HepG2 (cell line): ENCODE data around the gene NAB2. TPM values are rescaled to one million over a fixed set of nuclear protein-coding genes. Genes with fewer than 3 reads are reported as not detected.

Experiments
- ATF2 ChIP-seq: sonication (generic); formaldehyde crosslinking; IDR thresholded peaks from 2 replicates; pipeline ENCODE4 v1.4.0; 2020; ENCODE audit warnings: missing genetic modification reagents
- GFI1 ChIP-seq: sonication (generic); formaldehyde crosslinking; IDR thresholded peaks from 2 replicates; pipeline ENCODE4 v1.5.0; 2020; ENCODE audit warnings: missing genetic modification reagents, mild to moderate bottlenecking, borderline replicate concordance
- GPN1 ChIP-seq: sonication (generic); formaldehyde crosslinking; IDR thresholded peaks from 2 replicates; pipeline ENCODE4 v1.5.1; 2020; ENCODE audit warnings: missing genetic modification reagents, borderline replicate concordance
- HCFC1 ChIP-seq: fragments of 150-350 bp; IDR thresholded peaks from 2 replicates; pipeline ENCODE4 v1.6.1; 2014; ENCODE audit warnings: low read depth, low read length
- JUND ChIP-seq: sonication (generic); formaldehyde crosslinking; IDR thresholded peaks from 2 replicates; pipeline ENCODE4 v1.8.0; 2022; ENCODE audit warnings: mild to moderate bottlenecking, missing genetic modification reagents
- KDM2A ChIP-seq: sonication (generic); formaldehyde crosslinking; IDR thresholded peaks from 2 replicates; pipeline ENCODE4 v1.4.0; 2020; ENCODE audit warnings: low read depth, missing genetic modification reagents, borderline replicate concordance
- MATR3 ChIP-seq: sonication (generic); formaldehyde crosslinking; IDR thresholded peaks from 2 replicates; pipeline ENCODE4 v1.4.0; 2020; ENCODE audit warnings: missing genetic modification reagents
- MEF2D ChIP-seq: sonication (generic); formaldehyde crosslinking; IDR thresholded peaks from 2 replicates; pipeline ENCODE4 v1.5.1; 2020; ENCODE audit warnings: mild to moderate bottlenecking, missing genetic modification reagents
- MTF2 ChIP-seq: sonication (generic); formaldehyde crosslinking; IDR thresholded peaks from 2 replicates; pipeline ENCODE4 v1.5.0; 2020; ENCODE audit warnings: missing genetic modification reagents, borderline replicate concordance
- NFE2L2 ChIP-seq: fragments of 150-350 bp; IDR thresholded peaks from 2 replicates; pipeline ENCODE4 v1.6.1; 2014; ENCODE audit warnings: low read length
- PPARG ChIP-seq: conservative IDR thresholded peaks from 2 replicates; pipeline ENCODE4 v1.6.1; 2016; ENCODE audit warnings: missing biosample characterization, missing genetic modification reagents
- TFDP2 ChIP-seq: sonication (generic); formaldehyde crosslinking; IDR thresholded peaks from 2 replicates; pipeline ENCODE4 v1.4.0; 2020; ENCODE audit warnings: missing genetic modification reagents
- ZNF12 ChIP-seq: sonication (generic); formaldehyde crosslinking; IDR thresholded peaks from 2 replicates; pipeline ENCODE4 v1.5.0; 2020; ENCODE audit warnings: missing genetic modification reagents
- ZNF180 ChIP-seq: sonication (generic); formaldehyde crosslinking; IDR thresholded peaks from 2 replicates; pipeline ENCODE4 v1.4.0; 2020; ENCODE audit warnings: low read depth, missing genetic modification reagents, borderline replicate concordance
- ZSCAN22 ChIP-seq: sonication (generic); formaldehyde crosslinking; IDR thresholded peaks from 2 replicates; pipeline ENCODE4 v1.4.0; 2020; ENCODE audit warnings: mild to moderate bottlenecking, missing genetic modification reagents
- polyA plus RNA-seq, 8 experiments: library from polyadenylated mRNA; depleted of rRNA in 3 of 8; stranded (reverse) in 7 of 8; unstranded in 1 of 8; fragments of >200 nt; fragmentation: Illumina TruSeq in 4 of 8; extraction: Trizol in 4 of 8; gene quantifications; 2 replicates each; pipeline versions ENCODE4 v1.2.1 to v1.2.3, GENCODE V29; 2011 to 2016; ENCODE audit warnings: low read depth in 4 of 8, missing spikeins in 1 of 8, mixed read lengths in 1 of 8; ENCODE audit not compliant: insufficient read depth in 1 of 8
- total RNA-seq, 5 experiments: library from RNA; depleted of rRNA; stranded (reverse); fragments of >200 nt; fragmentation: Illumina TruSeq; extraction: Trizol; gene quantifications; 2 replicates each; pipeline ENCODE4 v1.2.3, GENCODE V29; 2016; ENCODE audit warnings: low read depth in 1 of 5
- TF ChIP-seq, protein P1 (sequence below): sonication (generic); formaldehyde crosslinking; IDR thresholded peaks from 2 replicates; pipeline ENCODE4 v1.9.0; 2021; ENCODE audit warnings: missing genetic modification reagents, mild to moderate bottlenecking, borderline replicate concordance
- TF ChIP-seq, protein P2 (sequence below): sonication (generic); formaldehyde crosslinking; IDR thresholded peaks from 2 replicates; pipeline ENCODE4 v1.8.0; 2022; ENCODE audit warnings: mild to moderate bottlenecking, missing genetic modification reagents, moderate library complexity
- TF ChIP-seq, protein P3 (sequence below): fragments of 450-650 bp; IDR thresholded peaks from 2 replicates; pipeline ENCODE4 v1.6.1; 2017; ENCODE audit warnings: mild to moderate bottlenecking

NAB2 gene
- total and polyA plus RNA-seq, 2 of the 13 experiments (the other 11 are each of a cell fraction or from before 2014, with no cell fraction given), result 11.7 to 12.9 TPM

DNA sequence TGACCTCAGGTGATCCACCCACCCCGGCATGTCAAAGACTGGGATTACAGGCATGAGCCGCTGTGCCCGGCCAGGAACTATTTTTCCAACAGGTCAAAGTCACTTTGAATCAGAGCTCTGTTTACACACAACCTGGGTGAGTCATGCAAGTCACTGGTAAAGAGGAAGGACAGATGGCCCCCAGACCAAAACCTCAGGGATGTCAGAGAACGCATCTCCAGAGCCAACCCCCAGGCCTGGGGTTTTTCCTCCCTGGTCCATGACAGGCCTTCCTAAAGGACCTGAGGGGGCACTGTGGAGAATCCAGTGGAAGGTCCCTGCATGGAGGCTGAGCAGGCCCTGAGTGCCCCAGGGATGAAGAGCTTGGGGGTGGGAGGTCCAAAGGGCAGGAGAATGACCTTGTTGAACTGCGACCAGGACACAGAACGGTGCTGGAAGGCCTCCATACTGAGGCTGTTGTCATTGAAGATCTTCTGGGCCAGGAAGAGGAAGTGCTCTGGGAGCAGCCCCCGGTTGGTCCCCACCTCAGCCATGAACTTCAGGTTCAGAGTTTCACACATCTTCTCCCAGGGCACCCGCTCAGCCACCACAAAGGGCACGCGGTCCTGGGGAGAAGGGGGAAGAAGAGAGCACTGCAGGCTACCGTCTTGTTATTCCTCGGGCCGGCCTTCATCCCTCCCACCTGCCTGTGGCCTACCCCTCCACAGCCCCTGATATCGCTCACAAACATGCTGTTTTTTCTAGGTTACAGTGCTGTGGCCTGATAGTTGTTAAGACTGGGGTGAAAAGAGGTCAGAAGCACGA, 13.2 kb downstream of the NAB2 start (continued):
- TF ChIP-seq MEF2D (CRISPR knock-in tag), result peak; percentile 85; the same call in 1 of the 2 replicates
- peak; percentile 52; the same call in 1 of the 2 replicates for TF ChIP-seq PPARG
- peak; percentile 8; the same call in 1 of the 2 replicates for TF ChIP-seq TFDP2 (CRISPR knock-in tag)
- TF ChIP-seq ZNF12 (CRISPR knock-in tag), result no peak; the same call in 1 of the 2 replicates
- TF ChIP-seq, protein P1, sequence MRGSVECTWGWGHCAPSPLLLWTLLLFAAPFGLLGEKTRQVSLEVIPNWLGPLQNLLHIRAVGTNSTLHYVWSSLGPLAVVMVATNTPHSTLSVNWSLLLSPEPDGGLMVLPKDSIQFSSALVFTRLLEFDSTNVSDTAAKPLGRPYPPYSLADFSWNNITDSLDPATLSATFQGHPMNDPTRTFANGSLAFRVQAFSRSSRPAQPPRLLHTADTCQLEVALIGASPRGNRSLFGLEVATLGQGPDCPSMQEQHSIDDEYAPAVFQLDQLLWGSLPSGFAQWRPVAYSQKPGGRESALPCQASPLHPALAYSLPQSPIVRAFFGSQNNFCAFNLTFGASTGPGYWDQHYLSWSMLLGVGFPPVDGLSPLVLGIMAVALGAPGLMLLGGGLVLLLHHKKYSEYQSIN (CRISPR knock-in tag), result no peak
- no peak for TF ChIP-seq ZNF180
- TF ChIP-seq MATR3 (CRISPR knock-in tag), result no peak
- TF ChIP-seq JUND (CRISPR knock-in tag), result peak; percentile 97
- TF ChIP-seq ATF2 (CRISPR knock-in tag), result 0 out of 2 replicates have a peak, but pooled peaks have one; percentile 20
- TF ChIP-seq GFI1, result peak; percentile 100
- TF ChIP-seq, protein P2, sequence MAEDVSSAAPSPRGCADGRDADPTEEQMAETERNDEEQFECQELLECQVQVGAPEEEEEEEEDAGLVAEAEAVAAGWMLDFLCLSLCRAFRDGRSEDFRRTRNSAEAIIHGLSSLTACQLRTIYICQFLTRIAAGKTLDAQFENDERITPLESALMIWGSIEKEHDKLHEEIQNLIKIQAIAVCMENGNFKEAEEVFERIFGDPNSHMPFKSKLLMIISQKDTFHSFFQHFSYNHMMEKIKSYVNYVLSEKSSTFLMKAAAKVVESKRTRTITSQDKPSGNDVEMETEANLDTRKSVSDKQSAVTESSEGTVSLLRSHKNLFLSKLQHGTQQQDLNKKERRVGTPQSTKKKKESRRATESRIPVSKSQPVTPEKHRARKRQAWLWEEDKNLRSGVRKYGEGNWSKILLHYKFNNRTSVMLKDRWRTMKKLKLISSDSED (CRISPR knock-in tag), result no peak
- no peak for TF ChIP-seq NFE2L2
- no peak for TF ChIP-seq GPN1 (CRISPR knock-in tag)
- TF ChIP-seq KDM2A, result 0 out of 2 replicates have a peak, but pooled peaks have one; percentile 12
- no peak for TF ChIP-seq MTF2 (CRISPR knock-in tag)
- TF ChIP-seq HCFC1, result no peak
- TF ChIP-seq, protein P3, sequence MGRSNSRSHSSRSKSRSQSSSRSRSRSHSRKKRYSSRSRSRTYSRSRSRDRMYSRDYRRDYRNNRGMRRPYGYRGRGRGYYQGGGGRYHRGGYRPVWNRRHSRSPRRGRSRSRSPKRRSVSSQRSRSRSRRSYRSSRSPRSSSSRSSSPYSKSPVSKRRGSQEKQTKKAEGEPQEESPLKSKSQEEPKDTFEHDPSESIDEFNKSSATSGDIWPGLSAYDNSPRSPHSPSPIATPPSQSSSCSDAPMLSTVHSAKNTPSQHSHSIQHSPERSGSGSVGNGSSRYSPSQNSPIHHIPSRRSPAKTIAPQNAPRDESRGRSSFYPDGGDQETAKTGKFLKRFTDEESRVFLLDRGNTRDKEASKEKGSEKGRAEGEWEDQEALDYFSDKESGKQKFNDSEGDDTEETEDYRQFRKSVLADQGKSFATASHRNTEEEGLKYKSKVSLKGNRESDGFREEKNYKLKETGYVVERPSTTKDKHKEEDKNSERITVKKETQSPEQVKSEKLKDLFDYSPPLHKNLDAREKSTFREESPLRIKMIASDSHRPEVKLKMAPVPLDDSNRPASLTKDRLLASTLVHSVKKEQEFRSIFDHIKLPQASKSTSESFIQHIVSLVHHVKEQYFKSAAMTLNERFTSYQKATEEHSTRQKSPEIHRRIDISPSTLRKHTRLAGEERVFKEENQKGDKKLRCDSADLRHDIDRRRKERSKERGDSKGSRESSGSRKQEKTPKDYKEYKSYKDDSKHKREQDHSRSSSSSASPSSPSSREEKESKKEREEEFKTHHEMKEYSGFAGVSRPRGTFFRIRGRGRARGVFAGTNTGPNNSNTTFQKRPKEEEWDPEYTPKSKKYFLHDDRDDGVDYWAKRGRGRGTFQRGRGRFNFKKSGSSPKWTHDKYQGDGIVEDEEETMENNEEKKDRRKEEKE, result no peak
- no peak for TF ChIP-seq ZSCAN22 (CRISPR knock-in tag)
